Measurements from ENCODE around the gene CCDC13. TPM values are rescaled to one million over a fixed set of nuclear protein-coding genes. Genes with fewer than 3 reads are reported as not detected.

The CCDC13 gene
- total and polyA plus RNA-seq, 10 of the 15 experiments (the other 5 are each of a cell fraction or from before 2014, with no cell fraction given): 0.13 to 0.81 (median 0.30) TPM; not detected in 4

DNA sequence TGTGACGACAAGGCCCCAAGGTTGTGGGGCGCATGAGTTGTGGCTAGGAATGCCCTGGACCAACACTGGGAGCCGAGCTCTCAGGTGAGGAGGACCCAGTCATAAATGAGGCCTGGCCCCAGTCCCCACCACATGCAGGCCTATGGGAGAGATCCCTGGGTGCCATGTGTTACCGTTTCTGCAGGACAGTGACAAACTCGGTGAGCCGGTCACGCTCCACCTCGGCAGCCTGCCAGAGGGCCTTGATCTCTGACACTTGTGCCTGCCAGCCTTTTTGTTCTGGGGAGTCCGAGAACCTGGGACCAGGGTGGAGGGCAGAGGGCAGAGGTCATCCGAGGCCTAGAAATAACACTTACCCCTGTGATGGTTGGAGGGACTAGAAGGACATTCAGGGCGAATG lies 42.8 kb downstream of the CCDC13 start (continued):
- TF ChIP-seq CHD2 (IDR thresholded peaks at IDR 0.05; ENCODE audit: borderline replicate concordance, low read depth, low read length): no peak
- TF ChIP-seq TAF1 (IDR thresholded peaks at IDR 0.05; ENCODE audit: borderline replicate concordance, low read depth, low read length): no peak
- no peak for TF ChIP-seq CBX5 (IDR thresholded peaks at IDR 0.05; ENCODE audit: low read depth)
- no peak for TF ChIP-seq ETV6 (conservative IDR thresholded peaks at IDR 0.05 in 1 of 2, IDR thresholded peaks at IDR 0.05 in 1 of 2; ENCODE audit: borderline replicate concordance in 1 of 2, low read depth in 1 of 2)

DNA sequence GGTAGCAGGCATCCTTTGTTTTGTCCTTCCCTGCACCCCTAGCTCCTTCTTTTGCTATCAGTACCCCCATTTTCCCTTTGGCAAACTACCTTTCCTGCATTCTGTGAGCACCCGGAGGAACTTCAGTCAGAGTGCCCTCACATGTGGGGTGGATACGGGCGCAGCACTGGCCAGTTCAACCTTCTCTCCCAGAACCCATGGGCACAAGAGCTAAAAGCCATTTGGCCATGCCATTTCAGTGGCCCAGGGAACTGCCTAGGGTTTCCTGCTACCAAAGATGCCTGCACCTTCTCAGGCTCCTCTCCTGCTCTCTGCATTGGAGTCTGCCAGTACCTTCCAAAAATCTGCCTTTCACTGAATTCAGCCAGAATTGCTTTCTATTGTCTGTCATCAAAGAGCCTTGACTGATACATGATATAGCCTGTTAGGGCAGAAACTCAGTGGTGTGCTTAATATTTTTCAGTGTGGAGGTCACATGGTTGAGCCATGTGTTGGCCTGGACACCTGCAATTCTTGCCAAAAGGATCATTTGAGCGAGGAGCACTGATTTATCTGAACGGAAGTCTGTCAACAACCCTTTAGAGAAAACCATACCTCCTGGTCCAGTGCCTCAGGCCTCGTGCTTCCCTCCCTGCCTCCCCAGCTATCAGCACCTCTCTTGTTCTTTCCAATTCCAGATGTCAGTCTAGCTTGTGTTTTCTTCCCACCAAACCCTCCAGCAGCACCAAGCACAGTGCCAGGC lies 43.5 kb downstream of the CCDC13 start:
- intact Hi-C loops (cut with micrococcal nuclease; ENCODE audit: unreplicated experiment) (no loop called here), in situ Hi-C loops (cut with MboI) (no loop called here)
- no TSS peak for BruUV-seq (replicated peaks)
- ATAC-seq (no peak), DNase-seq (ENCODE audit: low read depth, low spot score) (no peak), FAIRE-seq (no peak)
- 58% methylated on average over 6 of the region's 6 CpGs for WGBS (ENCODE audit: insufficient coverage, insufficient replicate concordance, low lambda C conversion rate, missing lambda C conversion rate)
- Histone ChIP-seq H3K9ac (ENCODE audit: control insufficient read depth, insufficient read depth, low read length) (no peak overlapping the region), H3K4me2 (ENCODE audit: control insufficient read depth, insufficient read depth) (no peak overlapping the region), H3K9me3 (replicated peaks; ENCODE audit: control insufficient read depth, insufficient read depth, low read length) (no peaks in the 10 kb centered on the region), H3K27me3 (replicated peaks in 1 of 2; ENCODE audit: control insufficient read depth in 2 of 2, insufficient read depth in 2 of 2, low read length in 1 of 2) (no peaks in the 10 kb centered on the region; a peak in 1 of 4 replicates), H3K36me3 (ENCODE audit: control insufficient read depth in 2 of 2, insufficient read depth in 2 of 2, low read length in 1 of 2) (no peaks in the 10 kb centered on the region), H3K4me3 (no peak overlapping the region), H3K27ac (ENCODE audit: control insufficient read depth, insufficient read depth) (no peak overlapping the region), H4K20me1 (ENCODE audit: control insufficient read depth, insufficient read depth) (no peaks in the 10 kb centered on the region), H3K4me1 (ENCODE audit: control insufficient read depth, insufficient read depth, low read length) (no peaks in the 10 kb centered on the region), H2AFZ (ENCODE audit: control insufficient read depth, low read depth, low read length) (no peak overlapping the region), H3K79me2 (ENCODE audit: control insufficient read depth, insufficient read depth, low read length) (no peaks in the 10 kb centered on the region)
- ChIA-PET SMC1A (ENCODE audit: uncharacterized antibody, unreplicated experiment) (no interaction called here), CTCF (no interaction called here), POLR2A (no interaction called here), RAD21 (ENCODE audit: unreplicated experiment) (no interaction called here)
- TF ChIP-seq, protein P1, sequence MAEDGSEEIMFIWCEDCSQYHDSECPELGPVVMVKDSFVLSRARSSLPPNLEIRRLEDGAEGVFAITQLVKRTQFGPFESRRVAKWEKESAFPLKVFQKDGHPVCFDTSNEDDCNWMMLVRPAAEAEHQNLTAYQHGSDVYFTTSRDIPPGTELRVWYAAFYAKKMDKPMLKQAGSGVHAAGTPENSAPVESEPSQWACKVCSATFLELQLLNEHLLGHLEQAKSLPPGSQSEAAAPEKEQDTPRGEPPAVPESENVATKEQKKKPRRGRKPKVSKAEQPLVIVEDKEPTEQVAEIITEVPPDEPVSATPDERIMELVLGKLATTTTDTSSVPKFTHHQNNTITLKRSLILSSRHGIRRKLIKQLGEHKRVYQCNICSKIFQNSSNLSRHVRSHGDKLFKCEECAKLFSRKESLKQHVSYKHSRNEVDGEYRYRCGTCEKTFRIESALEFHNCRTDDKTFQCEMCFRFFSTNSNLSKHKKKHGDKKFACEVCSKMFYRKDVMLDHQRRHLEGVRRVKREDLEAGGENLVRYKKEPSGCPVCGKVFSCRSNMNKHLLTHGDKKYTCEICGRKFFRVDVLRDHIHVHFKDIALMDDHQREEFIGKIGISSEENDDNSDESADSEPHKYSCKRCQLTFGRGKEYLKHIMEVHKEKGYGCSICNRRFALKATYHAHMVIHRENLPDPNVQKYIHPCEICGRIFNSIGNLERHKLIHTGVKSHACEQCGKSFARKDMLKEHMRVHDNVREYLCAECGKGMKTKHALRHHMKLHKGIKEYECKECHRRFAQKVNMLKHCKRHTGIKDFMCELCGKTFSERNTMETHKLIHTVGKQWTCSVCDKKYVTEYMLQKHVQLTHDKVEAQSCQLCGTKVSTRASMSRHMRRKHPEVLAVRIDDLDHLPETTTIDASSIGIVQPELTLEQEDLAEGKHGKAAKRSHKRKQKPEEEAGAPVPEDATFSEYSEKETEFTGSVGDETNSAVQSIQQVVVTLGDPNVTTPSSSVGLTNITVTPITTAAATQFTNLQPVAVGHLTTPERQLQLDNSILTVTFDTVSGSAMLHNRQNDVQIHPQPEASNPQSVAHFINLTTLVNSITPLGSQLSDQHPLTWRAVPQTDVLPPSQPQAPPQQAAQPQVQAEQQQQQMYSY (CRISPR knock-in tag; IDR thresholded peaks at IDR 0.05): no peak
- no peak for TF ChIP-seq NFIC (IDR thresholded peaks at IDR 0.05; ENCODE audit: low read depth, low read length)
- TF ChIP-seq DPF2 (IDR thresholded peaks at IDR 0.05): no peak
- TF ChIP-seq GABPA (IDR thresholded peaks at IDR 0.05; ENCODE audit: low read depth): no peak
- TF ChIP-seq, protein P2, sequence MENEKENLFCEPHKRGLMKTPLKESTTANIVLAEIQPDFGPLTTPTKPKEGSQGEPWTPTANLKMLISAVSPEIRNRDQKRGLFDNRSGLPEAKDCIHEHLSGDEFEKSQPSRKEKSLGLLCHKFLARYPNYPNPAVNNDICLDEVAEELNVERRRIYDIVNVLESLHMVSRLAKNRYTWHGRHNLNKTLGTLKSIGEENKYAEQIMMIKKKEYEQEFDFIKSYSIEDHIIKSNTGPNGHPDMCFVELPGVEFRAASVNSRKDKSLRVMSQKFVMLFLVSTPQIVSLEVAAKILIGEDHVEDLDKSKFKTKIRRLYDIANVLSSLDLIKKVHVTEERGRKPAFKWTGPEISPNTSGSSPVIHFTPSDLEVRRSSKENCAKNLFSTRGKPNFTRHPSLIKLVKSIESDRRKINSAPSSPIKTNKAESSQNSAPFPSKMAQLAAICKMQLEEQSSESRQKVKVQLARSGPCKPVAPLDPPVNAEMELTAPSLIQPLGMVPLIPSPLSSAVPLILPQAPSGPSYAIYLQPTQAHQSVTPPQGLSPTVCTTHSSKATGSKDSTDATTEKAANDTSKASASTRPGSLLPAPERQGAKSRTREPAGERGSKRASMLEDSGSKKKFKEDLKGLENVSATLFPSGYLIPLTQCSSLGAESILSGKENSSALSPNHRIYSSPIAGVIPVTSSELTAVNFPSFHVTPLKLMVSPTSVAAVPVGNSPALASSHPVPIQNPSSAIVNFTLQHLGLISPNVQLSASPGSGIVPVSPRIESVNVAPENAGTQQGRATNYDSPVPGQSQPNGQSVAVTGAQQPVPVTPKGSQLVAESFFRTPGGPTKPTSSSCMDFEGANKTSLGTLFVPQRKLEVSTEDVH (IDR thresholded peaks at IDR 0.05; ENCODE audit: low read depth, partially characterized antibody): no peak
- TF ChIP-seq RB1 (IDR thresholded peaks at IDR 0.05; ENCODE audit: borderline replicate concordance): no peak
- no peak for TF ChIP-seq SUZ12 (IDR thresholded peaks at IDR 0.05; ENCODE audit: unreplicated experiment)
- no peak for TF ChIP-seq IRF4 (IDR thresholded peaks at IDR 0.05; ENCODE audit: low read depth, low read length)
- no peak for TF ChIP-seq MXI1 (IDR thresholded peaks at IDR 0.05; ENCODE audit: low read depth, low read length)

Measured in GM12878 (cell line).